ENCODE measurements around the gene MYO16.

The MYO16 gene

GRCh38 chr13:108813587-108814170 lies 184.3 kb downstream of the MYO16 start:
- no peak for DNase-seq

GRCh38 chr13:108816375-108816774 lies 187.0 kb downstream of the MYO16 start:
- DNase-seq: no peak

- DNase-seq: no peak
These were observed 198.2 kb downstream of the MYO16 start for GRCh38 chr13:108827646-108828045.

- DNase-seq: no peak
These were observed 198.8 kb downstream of the MYO16 start for GRCh38 chr13:108828086-108828815.

- DNase-seq: no peak
These were observed 201.5 kb downstream of the MYO16 start for GRCh38 chr13:108830916-108831315.

GRCh38 chr13:108833531-108833930 lies 204.1 kb downstream of the MYO16 start:
- DNase-seq: no peak

- no peak for DNase-seq
These were observed 204.8 kb downstream of the MYO16 start for GRCh38 chr13:108834193-108834592.

- DNase-seq: no peak
These were observed 205.7 kb downstream of the MYO16 start for GRCh38 chr13:108835083-108835482.

GRCh38 chr13:108850691-108851090 lies 221.3 kb downstream of the MYO16 start:
- no peak for DNase-seq

- no peak for DNase-seq
These were observed 222.2 kb downstream of the MYO16 start for GRCh38 chr13:108851660-108852059.

- DNase-seq: no peak
These were observed 223.6 kb downstream of the MYO16 start for GRCh38 chr13:108853031-108853430.

- no peak for DNase-seq
These were observed 226.5 kb downstream of the MYO16 start for GRCh38 chr13:108855737-108856387.

GRCh38 chr13:108858676-108859075 lies 229.3 kb downstream of the MYO16 start:
- DNase-seq: no peak

- DNase-seq: no peak
These were observed 230.0 kb downstream of the MYO16 start for GRCh38 chr13:108859197-108860012.

- DNase-seq: no peak
These were observed 231.0 kb downstream of the MYO16 start for GRCh38 chr13:108860418-108860817.

GRCh38 chr13:108877300-108877699 lies 247.9 kb downstream of the MYO16 start:
- no peak for DNase-seq

- DNase-seq: no peak
These were observed 249.3 kb downstream of the MYO16 start for GRCh38 chr13:108878732-108879131.

- no peak for DNase-seq
These were observed 260.0 kb downstream of the MYO16 start for GRCh38 chr13:108889324-108889984.

- no peak for DNase-seq
These were observed 265.9 kb downstream of the MYO16 start for GRCh38 chr13:108895220-108895704.

- no peak for DNase-seq
These were observed 268.5 kb downstream of the MYO16 start for GRCh38 chr13:108897955-108898354.

GRCh38 chr13:108902405-108903155 lies 273.2 kb downstream of the MYO16 start:
- no peak for DNase-seq

GRCh38 chr13:108903613-108904012 lies 274.2 kb downstream of the MYO16 start:
- DNase-seq: no peak
